ENCODE data around the gene KIAA0513.
A peak's percentile ranks its signal among the peaks of the same experiment; 100 is the strongest.

KIAA0513 gene

DNA sequence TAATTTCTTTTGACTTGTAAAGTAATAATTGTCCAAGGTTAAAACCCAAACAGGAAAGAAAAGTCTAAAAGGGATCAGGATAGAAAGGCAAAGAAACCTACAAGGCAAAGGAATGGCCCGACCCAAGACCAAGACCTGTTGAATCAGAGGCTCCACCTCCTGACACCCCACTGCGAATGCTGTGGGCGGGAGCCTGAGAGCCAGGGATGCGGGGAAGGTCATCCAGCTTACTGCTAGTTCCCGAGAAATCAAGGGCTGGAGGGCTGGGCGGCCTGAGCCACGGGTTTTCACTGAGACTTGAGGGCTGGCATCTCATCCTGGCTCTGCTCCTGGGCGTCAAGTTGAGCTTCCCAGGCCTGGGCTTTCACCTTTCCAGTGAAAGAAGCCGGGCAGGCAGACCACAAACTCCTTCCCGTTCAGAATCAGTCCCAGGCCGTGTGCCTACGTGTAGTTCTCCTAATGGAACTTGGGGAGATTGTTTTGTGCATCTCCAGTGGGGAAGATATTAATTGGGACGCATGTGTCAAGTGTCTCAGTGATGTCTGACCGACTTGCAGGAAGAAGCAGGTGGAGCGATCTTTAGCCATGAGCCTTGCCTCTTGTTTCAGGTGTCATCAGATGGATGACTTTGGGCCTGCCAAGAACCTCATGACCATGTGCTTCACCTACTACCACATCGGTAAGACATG, 47.8 kb downstream of the KIAA0513 start:
- no peak for DNase-seq

- no peak for DNase-seq
Observed at GRCh38 chr16:85077039-85077438, 49.4 kb downstream of the KIAA0513 start.

GRCh38 chr16:85077576-85078125, 50.1 kb downstream of the KIAA0513 start:
- DNase-seq = no peak

DNA sequence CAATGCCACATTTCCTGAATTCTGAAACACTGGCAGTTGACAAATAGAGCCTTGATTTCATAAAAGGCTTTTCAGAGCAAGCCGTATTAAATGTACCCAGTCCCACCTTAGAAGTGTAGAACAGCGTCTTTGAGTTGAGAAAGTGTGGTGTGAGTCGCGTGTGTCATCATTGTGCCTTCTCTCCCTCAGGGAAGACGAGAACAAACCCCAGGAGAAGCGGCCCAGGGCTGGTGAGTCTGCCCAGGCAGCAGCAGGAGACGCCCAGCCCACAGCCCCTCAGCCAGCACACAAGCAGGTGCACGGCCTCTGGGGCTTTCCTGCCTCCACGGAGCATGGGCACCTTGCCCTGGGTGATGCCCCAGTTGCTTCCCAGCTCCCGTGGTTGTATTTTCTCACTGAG, 50.6 kb downstream of the KIAA0513 start:
- no peak for DNase-seq

DNA sequence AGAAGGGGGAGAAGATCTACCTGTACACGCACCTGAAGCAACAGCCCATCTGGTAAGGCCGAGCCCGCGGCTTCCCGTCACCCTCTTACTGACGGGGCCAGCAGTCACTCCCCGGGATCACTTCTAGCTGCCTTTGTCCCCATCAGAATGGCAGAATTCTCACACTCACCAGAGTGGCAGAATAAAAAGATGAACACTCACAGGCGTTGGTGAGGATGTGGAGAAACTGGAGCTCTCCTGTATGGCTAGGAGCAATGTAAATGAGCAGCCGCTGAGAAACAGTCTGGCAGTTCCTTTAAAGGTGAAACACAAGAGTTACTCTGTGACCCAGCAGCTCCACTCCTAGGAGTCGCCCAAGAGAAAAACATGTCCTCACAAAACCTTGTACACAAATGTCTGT, 51.4 kb downstream of the KIAA0513 start:
- DNase-seq = no peak

DNA sequence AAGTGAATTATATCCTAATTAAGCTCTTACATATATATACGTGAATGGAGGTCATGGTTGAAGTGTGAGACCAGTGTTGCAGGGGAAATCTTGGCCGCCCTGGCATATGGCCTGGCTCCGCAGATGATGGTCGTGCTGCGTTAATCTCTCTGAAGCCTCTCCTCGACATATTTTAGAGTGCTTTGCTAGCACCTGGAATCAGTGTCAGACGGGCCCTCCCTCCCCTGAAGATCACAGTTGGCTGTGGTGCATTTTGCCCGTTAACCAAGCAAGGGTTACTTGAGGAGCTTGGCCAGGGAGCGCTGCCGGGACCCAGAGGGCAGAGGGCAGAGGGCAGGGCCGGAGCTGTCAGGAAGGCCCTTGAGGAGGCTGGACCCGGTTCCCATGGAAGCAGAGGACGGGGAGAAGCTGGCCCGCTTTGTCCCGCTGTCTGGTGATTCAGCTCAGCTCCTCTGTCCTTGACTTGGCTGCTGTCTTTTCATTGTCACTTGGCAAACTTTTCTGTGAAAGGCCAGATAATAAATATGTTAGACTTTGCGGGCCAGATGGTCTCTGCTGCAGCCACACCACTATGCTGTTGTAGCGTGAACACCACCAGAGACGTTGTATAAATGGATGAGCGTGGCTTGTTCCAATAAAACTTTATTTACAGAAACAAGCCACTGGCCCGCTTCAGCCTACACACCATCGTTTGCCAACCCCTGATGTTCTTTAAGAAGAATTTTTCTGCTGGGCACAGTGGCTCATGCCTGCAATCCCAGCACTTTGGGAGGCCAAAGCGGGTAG, 52.4 kb downstream of the KIAA0513 start:
- no peak for DNase-seq

GRCh38 chr16:85081038-85081437, 53.4 kb downstream of the KIAA0513 start:
- DNase-seq = no peak

GRCh38 chr16:85081765-85082164, 54.2 kb downstream of the KIAA0513 start:
- DNase-seq = no peak

DNA sequence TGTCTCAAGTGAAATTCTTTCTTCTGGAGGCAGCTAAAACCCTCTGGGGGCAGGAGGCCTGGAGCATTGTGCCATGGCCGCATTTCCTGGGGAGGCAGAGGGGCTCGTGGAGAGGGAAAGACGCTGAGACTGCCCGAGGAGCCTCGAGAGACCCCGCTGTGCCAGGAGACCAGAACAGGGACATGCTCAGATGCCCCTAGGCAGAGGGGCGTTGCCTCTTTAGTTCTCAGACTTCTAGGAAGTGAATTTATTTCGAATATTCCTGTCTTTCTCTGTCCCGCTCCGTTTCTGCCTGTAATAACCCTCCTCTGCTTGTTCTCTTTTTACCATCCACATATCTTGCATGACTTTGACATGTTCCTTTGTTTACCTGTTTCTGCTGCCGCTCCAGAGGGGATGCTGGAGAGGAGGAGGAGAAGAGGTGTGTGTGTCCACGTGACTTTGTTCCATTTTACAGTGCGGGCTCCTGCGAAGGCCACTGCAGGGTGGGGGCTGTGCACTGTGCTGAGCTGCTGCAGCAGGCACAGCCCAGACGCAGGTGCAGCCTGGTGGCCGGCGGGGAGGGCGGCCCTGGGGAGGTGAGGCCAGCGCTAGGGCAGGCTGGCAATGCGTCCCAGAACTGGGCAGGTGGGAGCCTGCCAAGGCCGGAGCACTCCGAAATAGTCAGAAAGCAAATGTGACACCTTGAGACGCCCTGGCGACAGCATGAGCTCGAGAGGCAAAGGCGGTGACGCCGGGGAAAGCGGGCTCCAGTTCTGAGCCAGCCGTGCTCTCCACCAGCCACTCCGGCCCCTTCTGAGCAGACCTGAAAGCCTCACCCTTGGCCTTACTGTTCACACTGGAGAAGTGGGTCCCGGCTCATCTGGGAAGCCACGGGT, 54.8 kb downstream of the KIAA0513 start:
- DNase-seq = no peak

DNA sequence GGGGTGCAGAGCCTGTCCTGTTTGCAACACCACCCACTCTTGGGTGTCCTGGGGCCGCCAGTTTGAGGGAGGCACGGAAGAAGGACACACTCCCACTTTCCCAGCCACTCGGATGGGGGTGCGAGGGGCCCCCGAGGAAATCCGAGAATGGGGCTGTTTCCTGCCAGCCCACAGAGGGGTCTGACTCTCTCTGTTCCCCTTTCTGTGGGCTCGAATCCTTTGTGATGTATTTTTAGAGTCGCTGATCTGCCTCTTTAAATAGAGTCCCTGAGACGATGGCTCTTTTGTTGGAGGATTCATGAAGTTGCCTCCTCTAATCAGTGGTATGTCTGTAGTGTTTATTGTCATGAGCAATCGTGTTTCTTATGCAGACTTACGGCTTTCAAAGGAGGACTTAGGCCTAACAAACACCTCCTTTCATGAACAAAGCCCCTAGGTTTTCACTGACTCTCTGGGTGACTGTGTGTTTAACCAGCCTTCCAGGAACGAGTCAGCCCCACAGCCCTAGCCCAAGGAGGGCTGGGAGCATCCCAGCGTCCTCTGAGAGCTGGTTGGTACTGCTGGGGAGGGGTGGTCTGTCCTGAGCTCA, 55.5 kb downstream of the KIAA0513 start:
- DNase-seq = no peak

GRCh38 chr16:85084841-85085510, 57.4 kb downstream of the KIAA0513 start:
- no peak for DNase-seq

DNA sequence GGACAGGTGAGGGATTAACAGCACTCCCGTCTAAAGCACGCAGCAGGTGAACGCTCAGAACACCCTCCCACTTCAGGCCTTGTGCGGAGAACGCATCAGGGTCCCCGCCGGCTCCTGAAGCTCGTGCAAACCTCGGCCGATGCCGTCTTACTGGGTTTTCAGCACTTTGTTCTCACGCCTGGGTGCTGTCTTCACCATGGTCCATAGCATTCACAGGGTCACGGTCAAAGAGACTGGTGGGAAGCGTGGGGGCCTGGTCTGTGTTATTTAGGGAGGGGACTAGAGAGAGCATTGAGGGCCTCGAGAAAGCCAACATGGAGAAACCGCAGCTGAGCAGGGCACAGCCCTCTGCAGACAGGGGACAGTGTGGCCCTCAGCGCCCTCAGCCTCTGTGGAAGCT, 58.1 kb downstream of the KIAA0513 start:
- DNase-seq = no peak

- DNase-seq = peak; percentile 32
Observed at GRCh38 chr16:85086347-85087291, 59.0 kb downstream of the KIAA0513 start.

DNA sequence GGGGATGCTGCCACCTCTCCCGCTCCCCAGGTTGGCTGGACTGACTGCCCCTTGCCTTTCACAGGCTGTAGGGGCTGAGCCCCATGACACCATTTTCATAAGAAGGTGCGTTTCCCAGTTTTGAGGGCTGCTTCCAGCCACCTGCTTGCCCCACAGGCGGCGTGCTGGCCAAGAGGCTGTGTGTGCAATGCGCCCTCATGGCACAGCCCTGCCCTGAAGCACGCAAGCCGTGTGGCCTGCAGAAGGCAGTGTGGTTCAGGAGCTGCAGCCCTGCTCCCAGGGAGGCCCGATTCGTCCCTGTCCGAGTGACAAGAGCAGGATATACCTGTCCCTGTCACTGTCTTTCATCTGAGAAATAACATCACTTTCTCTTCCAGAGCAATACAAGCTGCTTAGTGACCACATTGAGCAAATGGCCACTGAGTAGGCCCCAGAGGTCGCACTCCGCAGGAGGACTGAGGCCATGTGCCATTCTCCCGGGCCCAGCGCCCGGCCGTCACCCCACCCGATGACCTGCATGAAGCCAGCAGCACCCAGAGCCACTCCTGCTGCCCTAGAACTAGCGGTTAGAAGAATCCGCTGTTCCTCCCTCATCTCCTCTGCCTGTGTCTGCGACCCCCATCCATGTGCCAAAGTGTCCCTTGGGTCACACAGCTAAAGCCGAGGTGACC, 60.4 kb downstream of the KIAA0513 start:
- no peak for DNase-seq

DNA sequence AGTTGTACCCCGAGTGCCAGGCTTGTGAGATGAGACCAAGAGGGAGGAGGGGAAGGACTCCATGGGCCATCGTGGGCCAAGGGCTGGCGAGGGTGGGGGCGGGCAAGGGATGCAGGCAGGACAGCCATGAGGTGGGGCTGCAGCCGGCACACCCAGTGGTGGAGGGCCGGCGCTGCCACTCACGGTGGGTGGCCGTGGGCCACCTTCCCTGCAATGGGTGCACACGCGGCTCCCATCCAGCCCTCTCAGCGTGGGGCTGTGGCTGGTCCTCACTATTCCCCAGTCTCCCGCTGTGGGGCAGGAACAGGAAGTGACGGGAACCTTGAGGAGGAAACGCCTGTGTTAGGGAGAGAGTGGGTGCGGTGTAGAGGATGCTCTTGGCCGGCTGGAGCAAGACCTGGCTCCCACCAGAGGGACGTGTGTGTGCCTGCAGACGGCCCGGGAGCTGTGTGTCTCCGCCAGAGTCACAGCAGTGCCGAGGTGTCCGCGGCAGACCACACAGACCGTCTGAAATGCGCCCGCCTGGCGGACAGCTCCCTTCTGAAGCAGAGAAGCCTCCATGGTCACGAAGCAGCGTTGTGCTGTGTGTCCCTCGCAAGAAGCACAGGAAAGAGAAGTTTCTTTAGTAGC, 61.1 kb downstream of the KIAA0513 start:
- no peak for DNase-seq

DNA sequence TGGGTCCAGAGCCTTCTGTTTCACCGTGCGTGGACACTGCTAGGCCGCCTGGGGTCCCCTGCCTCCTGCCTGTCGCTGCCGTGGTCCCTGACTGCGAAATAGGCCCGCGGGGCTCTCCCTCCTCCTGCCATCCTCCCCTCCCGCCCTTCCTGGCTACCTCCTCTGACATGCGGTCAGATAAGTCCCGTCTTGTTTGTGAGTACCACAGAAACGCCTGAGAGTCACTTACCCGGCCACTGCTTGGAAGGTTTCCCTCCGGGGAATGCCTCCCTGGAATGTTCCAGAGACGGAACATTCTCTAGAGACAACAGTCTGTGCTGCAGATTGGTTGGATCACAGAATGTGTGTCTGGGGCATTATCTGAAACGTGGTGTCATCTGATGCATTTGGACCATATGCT, 61.9 kb downstream of the KIAA0513 start:
- peak; percentile 28 for DNase-seq

DNA sequence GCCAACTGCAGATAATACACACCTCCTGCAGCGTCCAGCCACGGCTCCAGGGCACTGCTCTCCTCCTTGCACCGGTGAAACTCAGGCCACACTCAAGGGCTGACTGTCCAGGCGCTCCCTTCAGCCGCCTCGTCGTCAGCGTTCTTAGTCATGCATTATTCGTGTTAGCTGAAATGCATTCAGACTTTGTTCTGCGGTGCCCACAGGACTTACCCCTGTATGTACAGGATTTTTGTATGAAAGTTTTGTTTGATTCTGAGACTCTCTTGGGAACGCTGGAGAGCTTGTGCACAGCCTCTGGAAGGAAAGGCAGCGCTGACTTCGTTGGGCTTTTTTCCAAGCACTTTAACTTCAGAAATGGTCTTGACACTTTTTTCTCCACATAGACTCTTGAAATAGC, 62.6 kb downstream of the KIAA0513 start:
- peak; percentile 37 for DNase-seq

- DNase-seq = peak; percentile 40
Observed at GRCh38 chr16:85090873-85091521, 63.4 kb downstream of the KIAA0513 start.

GRCh38 chr16:85091522-85091910, 63.9 kb downstream of the KIAA0513 start:
- DNase-seq = no peak
